MCF 10A (cell line): ENCODE measurements around the gene SEC63. TPM values are rescaled to one million over a fixed set of nuclear protein-coding genes. Genes with fewer than 3 reads are reported as not detected.

Experiments used
- BruUV-seq: library from RNA; stranded (reverse); fragments of 400-500 nt; replicated peaks from 2 replicates; lab custom pipeline; 2021; lab: Mats Ljungman, UMichigan
- CTCF ChIA-PET: fragments of 300-600 bp; sonication (Branson Sonifier 250); formaldehyde crosslinking; extraction: SDS; loops from one replicate; lab custom pipeline; 2021; ENCODE audit warnings: antibody characterized with exemption, inconsistent platforms; lab: Yijun Ruan, JAX
- POLR2A ChIA-PET: fragments of 300-600, 350-650 bp; sonication (Branson Sonifier 250); formaldehyde crosslinking; extraction: SDS; loops from one replicate; lab custom pipeline; 2020; ENCODE audit warnings: antibody characterized with exemption, inconsistent platforms; lab: Yijun Ruan, JAX
- DNase-seq: peaks from one replicate; pipeline ENCODE4 v3.0.0-alpha.2; 2018; ENCODE audit not compliant: unreplicated experiment
- H3K27ac Mint-ChIP-seq: one replicate; pipeline ENCODE4 v1.8.0; 2022; ENCODE audit warnings: mild to moderate bottlenecking, low read depth, mixed read lengths; ENCODE audit not compliant: unreplicated experiment
- H3K27me3 Mint-ChIP-seq: one replicate; pipeline ENCODE4 v1.8.0; 2022; ENCODE audit warnings: mixed read lengths; ENCODE audit not compliant: insufficient read depth, unreplicated experiment
- H3K36me3 Mint-ChIP-seq: one replicate; pipeline ENCODE4 v1.8.0; 2022; ENCODE audit warnings: mild to moderate bottlenecking, moderate library complexity, mixed read lengths; ENCODE audit not compliant: insufficient read depth, unreplicated experiment
- H3K4me1 Mint-ChIP-seq: one replicate; pipeline ENCODE4 v1.8.0; 2022; ENCODE audit warnings: mixed read lengths; ENCODE audit not compliant: insufficient read depth, unreplicated experiment
- H3K4me3 Mint-ChIP-seq: one replicate; pipeline ENCODE4 v1.8.0; 2022; ENCODE audit warnings: mild to moderate bottlenecking, moderate library complexity, mixed read lengths; ENCODE audit not compliant: unreplicated experiment
- H3K9me3 Mint-ChIP-seq: one replicate; pipeline ENCODE4 v1.8.0; 2022; ENCODE audit warnings: mixed read lengths; ENCODE audit not compliant: unreplicated experiment
- intact Hi-C: fragments of 100-400 bp; cut with micrococcal nuclease; formaldehyde crosslinking; loops from 2 replicates; pipeline ENCODE4 v1.14.1; 2022
- total RNA-seq: library from RNA; stranded (reverse); gene quantifications from 2 replicates; pipeline ENCODE4 v1.2.3, GENCODE V29; 2022
- TF ChIP-seq, protein P1 (sequence below): fragments of 200-600 bp; IDR thresholded peaks from one replicate; pipeline ENCODE4 v1.8.0; 2022; ENCODE audit warnings: antibody characterized with exemption, mild to moderate bottlenecking; ENCODE audit not compliant: unreplicated experiment

The SEC63 gene
- total RNA-seq, 1 experiment from 2014 or later: 204 TPM

DNA sequence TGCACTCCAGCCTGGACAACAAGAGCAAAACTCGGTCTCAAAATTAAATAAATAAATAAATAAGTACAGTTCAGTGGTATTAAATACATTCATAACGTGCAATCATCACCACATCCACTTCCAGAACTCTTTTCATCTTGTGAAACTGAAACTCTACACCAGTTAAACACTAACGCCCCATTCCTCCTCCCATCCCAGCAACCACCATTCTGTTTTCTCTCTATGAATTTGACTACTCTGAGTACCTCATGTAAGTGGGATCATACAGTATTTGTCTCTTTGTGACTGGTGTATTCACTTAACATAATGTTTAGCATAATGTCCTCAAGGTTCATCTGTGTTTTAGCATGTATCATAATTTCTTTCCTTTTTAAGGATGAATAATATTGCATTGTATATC lies 104.8 kb downstream of the SEC63 start:
- Mint-ChIP-seq H3K36me3 (no peaks in the 10 kb centered on the region), H3K4me1 (no peaks in the 10 kb centered on the region), H3K9me3 (no peaks in the 10 kb centered on the region), H3K27me3 (no peaks in the 10 kb centered on the region), H3K4me3 (no peak overlapping the region), H3K27ac (no peak overlapping the region)
- ChIA-PET CTCF (interaction anchor here (0.6 kb wide), 1 partner anchor 93 kb away, joined by 5 read pairs; no protein-coding TSS in a partner anchor), POLR2A (no interaction called here)
- intact Hi-C loops: no loop called here
- DNase-seq: no peak
- no TSS peak for BruUV-seq
- TF ChIP-seq, protein P1, sequence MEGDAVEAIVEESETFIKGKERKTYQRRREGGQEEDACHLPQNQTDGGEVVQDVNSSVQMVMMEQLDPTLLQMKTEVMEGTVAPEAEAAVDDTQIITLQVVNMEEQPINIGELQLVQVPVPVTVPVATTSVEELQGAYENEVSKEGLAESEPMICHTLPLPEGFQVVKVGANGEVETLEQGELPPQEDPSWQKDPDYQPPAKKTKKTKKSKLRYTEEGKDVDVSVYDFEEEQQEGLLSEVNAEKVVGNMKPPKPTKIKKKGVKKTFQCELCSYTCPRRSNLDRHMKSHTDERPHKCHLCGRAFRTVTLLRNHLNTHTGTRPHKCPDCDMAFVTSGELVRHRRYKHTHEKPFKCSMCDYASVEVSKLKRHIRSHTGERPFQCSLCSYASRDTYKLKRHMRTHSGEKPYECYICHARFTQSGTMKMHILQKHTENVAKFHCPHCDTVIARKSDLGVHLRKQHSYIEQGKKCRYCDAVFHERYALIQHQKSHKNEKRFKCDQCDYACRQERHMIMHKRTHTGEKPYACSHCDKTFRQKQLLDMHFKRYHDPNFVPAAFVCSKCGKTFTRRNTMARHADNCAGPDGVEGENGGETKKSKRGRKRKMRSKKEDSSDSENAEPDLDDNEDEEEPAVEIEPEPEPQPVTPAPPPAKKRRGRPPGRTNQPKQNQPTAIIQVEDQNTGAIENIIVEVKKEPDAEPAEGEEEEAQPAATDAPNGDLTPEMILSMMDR: no peak

DNA sequence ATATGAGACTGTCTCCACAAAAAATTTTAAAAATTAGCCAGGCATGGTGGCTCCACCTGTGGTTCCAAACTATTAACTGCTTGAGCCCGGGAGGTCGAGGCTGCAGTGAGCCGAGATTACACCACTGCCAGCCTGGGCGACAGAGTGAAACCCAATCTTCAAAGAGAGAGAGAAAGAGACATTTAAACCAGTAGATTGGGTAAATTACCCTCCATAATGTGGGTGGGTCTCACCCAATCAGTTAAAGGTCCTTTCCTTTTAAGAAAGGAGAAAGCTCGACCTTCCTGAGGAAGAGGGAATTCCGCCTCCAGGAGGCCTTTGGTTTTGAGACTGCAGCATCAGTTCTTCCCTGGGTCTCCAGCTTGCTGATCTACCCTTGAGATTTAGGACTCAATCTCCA lies 108.7 kb downstream of the SEC63 start:
- H3K4me3 Mint-ChIP-seq: no peak overlapping the region
- intact Hi-C loops: loop anchor here (2.0 kb wide), 1 partner anchor 49 kb away; no protein-coding TSS in a partner anchor
- DNase-seq: no peak
- TF ChIP-seq, protein P1: no peak
- H3K36me3 Mint-ChIP-seq: no peaks in the 10 kb centered on the region
- no TSS peak for BruUV-seq
- no peaks in the 10 kb centered on the region for H3K27me3 Mint-ChIP-seq
- CTCF ChIA-PET: interaction anchor here (0.6 to 4.2 kb wide), 29 partner anchors 13 to 670 kb away, joined by 3 to 80 read pairs (median 6); partner anchors contain the start of gene SCML4
- no peak overlapping the region for H3K27ac Mint-ChIP-seq
- H3K9me3 Mint-ChIP-seq: no peaks in the 10 kb centered on the region
- H3K4me1 Mint-ChIP-seq: no peaks in the 10 kb centered on the region
- POLR2A ChIA-PET: interaction anchor here (0.6 to 1.2 kb wide), 2 partner anchors 28 to 176 kb away, joined by 3 to 6 read pairs; no protein-coding TSS in a partner anchor

DNA sequence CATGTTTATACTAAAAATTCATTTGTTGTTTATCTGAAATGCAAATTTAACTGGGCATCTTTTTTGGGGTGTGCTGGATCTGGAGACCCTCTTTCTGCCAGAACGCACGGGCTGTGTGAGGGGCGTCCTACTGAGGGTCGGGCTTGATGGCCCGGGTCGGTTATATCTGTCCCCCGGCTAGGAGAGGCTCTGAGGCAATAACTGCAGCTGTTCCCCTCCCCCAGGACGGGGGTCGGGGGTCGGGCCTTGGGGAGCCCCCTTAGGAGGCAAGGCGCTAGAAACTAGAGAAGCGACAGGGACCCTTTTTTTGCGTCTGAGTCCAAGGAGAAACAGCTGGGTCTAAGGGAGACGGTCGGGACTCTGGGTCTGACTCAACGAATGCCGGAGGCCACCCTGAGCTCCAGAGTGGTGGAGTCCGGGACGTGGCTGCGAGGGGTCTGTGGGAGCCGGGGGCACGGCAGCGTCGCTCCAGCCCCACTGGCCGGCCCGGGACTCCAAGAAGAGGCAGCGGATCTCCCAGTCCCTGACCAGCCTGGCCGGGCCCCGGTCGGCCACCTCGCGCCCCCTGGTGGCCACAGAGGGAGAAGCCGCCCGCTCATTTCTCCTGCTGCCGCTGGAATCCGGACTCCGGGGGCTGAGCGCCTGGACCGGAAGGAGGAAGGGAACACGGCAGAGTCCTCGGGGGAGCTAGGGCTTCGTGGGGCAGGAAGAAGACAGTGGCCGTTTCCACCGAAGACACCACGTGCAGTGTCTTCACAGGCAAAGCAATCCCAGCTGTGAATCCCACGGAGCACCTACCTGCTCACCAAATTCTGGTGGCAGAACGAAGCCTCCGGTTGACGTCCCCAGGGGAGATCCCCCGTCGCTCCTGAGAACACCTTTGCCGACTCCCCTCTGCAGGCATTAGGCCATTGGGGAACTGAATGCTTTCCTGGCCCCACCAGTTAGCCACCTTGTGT lies 109.9 kb downstream of the SEC63 start:
- intact Hi-C loops: loop anchor here (1.0 to 2.0 kb wide), 3 partner anchors 47 to 669 kb away; no protein-coding TSS in a partner anchor
- peak; percentile 76 for DNase-seq
- ChIA-PET POLR2A (interaction anchor here (0.6 to 1.2 kb wide), 5 partner anchors 11 to 117 kb away, joined by 3 to 6 read pairs (median 3); no protein-coding TSS in a partner anchor), CTCF (interaction anchor here (0.5 to 4.2 kb wide), 70 partner anchors 12 to 1483 kb away, joined by 3 to 80 read pairs (median 4); partner anchors contain the start of gene SCML4)
- Mint-ChIP-seq H3K4me3 (peak overlapping the region; percentile 69), H3K27me3 (no peaks in the 10 kb centered on the region), H3K4me1 (no peaks in the 10 kb centered on the region), H3K27ac (no peak overlapping the region), H3K9me3 (no peaks in the 10 kb centered on the region), H3K36me3 (no peaks in the 10 kb centered on the region)
- no TSS peak for BruUV-seq
- TF ChIP-seq, protein P1: peak; percentile 90
